ENCODE data around the gene TTC7B.

- TF ChIP-seq CTCF (IDR thresholded peaks at IDR 0.05) (no peak), EZH2 (IDR thresholded peaks at IDR 0.05; ENCODE audit: borderline replicate concordance, insufficient read depth, low read depth, low read length, poor library complexity, severe bottlenecking) (no peak)
Observed at GRCh38 chr14:90777830-90778485, 38.3 kb downstream of the TTC7B start.
